Measurements from ENCODE around the gene NPM1.
A peak's percentile ranks its signal among the peaks of the same experiment; 100 is the strongest.

DNA sequence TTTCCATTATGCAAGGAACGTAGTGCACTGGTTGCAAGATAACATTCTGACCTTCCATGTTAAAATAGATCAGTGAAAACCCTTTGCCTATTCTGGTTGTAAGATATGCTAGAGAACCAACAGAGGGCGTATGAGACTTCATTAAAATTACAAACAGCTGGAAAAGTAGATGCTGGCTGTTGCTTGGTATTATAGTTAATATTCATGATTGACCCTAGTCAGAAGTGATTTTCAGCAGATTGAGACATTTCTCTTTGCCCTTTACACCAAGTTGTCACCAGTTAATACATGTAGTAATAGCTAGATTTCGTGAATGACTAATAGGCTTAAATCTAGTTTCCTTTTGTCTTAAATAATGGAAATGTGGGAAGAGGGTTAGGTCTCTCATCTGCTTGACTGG lies 18.0 kb downstream of the NPM1 start:
- no peak for TF ChIP-seq EZH2 (IDR thresholded peaks at IDR 0.05; ENCODE audit: borderline replicate concordance, low read depth, low read length, poor library complexity, severe bottlenecking)
- TF ChIP-seq, protein P1, sequence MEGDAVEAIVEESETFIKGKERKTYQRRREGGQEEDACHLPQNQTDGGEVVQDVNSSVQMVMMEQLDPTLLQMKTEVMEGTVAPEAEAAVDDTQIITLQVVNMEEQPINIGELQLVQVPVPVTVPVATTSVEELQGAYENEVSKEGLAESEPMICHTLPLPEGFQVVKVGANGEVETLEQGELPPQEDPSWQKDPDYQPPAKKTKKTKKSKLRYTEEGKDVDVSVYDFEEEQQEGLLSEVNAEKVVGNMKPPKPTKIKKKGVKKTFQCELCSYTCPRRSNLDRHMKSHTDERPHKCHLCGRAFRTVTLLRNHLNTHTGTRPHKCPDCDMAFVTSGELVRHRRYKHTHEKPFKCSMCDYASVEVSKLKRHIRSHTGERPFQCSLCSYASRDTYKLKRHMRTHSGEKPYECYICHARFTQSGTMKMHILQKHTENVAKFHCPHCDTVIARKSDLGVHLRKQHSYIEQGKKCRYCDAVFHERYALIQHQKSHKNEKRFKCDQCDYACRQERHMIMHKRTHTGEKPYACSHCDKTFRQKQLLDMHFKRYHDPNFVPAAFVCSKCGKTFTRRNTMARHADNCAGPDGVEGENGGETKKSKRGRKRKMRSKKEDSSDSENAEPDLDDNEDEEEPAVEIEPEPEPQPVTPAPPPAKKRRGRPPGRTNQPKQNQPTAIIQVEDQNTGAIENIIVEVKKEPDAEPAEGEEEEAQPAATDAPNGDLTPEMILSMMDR (conservative IDR thresholded peaks at IDR 0.05; ENCODE audit: low read depth, low read length): peak; percentile 61
